H1 (cell line): ENCODE results near the gene KBTBD13. TPM values are rescaled to one million over a fixed set of nuclear protein-coding genes. Genes with fewer than 3 reads are reported as not detected.

Source experiments
- CTCF ChIA-PET: fragments of 300-600 bp; sonication (Branson Sonifier 250); formaldehyde crosslinking; loops from one replicate; lab custom pipeline; 2021; ENCODE audit not compliant: partially characterized antibody; lab: Charles Lee
- POLR2A ChIA-PET: fragments of 300-600 bp; sonication (Branson Sonifier 250); formaldehyde crosslinking; loops from one replicate; lab custom pipeline; 2021; ENCODE audit warnings: inconsistent platforms; ENCODE audit not compliant: partially characterized antibody; lab: Charles Lee
- DNase-seq, 2 experiments: peaks; one replicate each; pipeline versions ENCODE4 v3.0.0 to v3.0.0-alpha.2; 2010 to 2022; ENCODE audit warnings: low spot score in 2 of 2, low read depth in 1 of 2, mixed read lengths in 1 of 2
- FAIRE-seq: peaks from 2 replicates; lab custom pipeline; 2011; peaks lifted over from hg19 to GRCh38; lab: Jason Lieb, UNC
- H2AFZ ChIP-seq: 2 replicates; pipeline ENCODE4 v1.8.1; 2012; ENCODE audit warnings: low read length, inconsistent platforms
- H2AK5ac ChIP-seq: 2 replicates; pipeline ENCODE4 v1.6.1; 2013; ENCODE audit warnings: low read depth, low read length
- H2BK120ac ChIP-seq: replicated peaks from 2 replicates; pipeline ENCODE3; 2013; ENCODE audit warnings: low read depth, low read length, inconsistent platforms
- H2BK12ac ChIP-seq: 2 replicates; pipeline ENCODE4 v1.6.1; 2013; ENCODE audit warnings: low read depth, low read length
- H2BK15ac ChIP-seq: 2 replicates; pipeline ENCODE4 v1.6.1; 2013; ENCODE audit warnings: low read length
- H2BK20ac ChIP-seq: 2 replicates; pipeline ENCODE4 v1.6.1; 2013; ENCODE audit warnings: low read length
- H2BK5ac ChIP-seq: 2 replicates; pipeline ENCODE4 v1.6.1; 2013; ENCODE audit warnings: low read depth, low read length
- H3K14ac ChIP-seq: 2 replicates; pipeline ENCODE4 v1.6.1; 2013; ENCODE audit warnings: inconsistent platforms; ENCODE audit not compliant: insufficient read length
- H3K18ac ChIP-seq: 2 replicates; pipeline ENCODE4 v1.6.1; 2013; ENCODE audit warnings: low read length; ENCODE audit errors: extremely low read depth
- H3K23ac ChIP-seq: 2 replicates; pipeline ENCODE4 v1.6.1; 2013; ENCODE audit warnings: inconsistent platforms; ENCODE audit not compliant: insufficient read length
- H3K23me2 ChIP-seq: 2 replicates; pipeline ENCODE4 v1.6.1; 2013; ENCODE audit warnings: low read depth, low read length
- H3K27ac ChIP-seq: 2 replicates; pipeline ENCODE4 v1.6.1; 2011; ENCODE audit warnings: low read depth, low read length, inconsistent platforms
- H3K27me3 ChIP-seq, 4 experiments: replicated peaks in 1 of 4; 1 replicate in 1 of 4; 2 replicates in 3 of 4; pipeline versions ENCODE4 v1.6.1 to v1.8.1; 2011 to 2013; ENCODE audit warnings: low read length in 3 of 4, mild to moderate bottlenecking in 3 of 4, inconsistent platforms in 2 of 4, mixed read lengths in 2 of 4, moderate library complexity in 1 of 4; ENCODE audit not compliant: control insufficient read depth in 3 of 4, insufficient read depth in 3 of 4; ENCODE audit errors: extremely low read depth in 1 of 4
- H3K36me3 ChIP-seq, 4 experiments: 2 replicates each; pipeline versions ENCODE4 v1.6.1 to v1.8.1; 2011 to 2013; ENCODE audit warnings: mild to moderate bottlenecking in 4 of 4, low read length in 3 of 4, moderate library complexity in 2 of 4, control low read depth in 1 of 4, inconsistent platforms in 1 of 4; ENCODE audit not compliant: insufficient read depth in 4 of 4, control insufficient read depth in 2 of 4
- H3K4ac ChIP-seq: replicated peaks from 2 replicates; pipeline ENCODE3; 2013; ENCODE audit warnings: low read length, low read depth, mixed read lengths, inconsistent platforms; ENCODE audit not compliant: insufficient read length
- H3K4me1 ChIP-seq, 4 experiments: replicated peaks in 1 of 4; 1 replicate in 1 of 4; 2 replicates in 3 of 4; pipeline versions ENCODE4 v1.6.1 to v1.8.1; 2011 to 2013; ENCODE audit warnings: low read length in 3 of 4, inconsistent platforms in 2 of 4, mixed read lengths in 1 of 4; ENCODE audit not compliant: insufficient read depth in 4 of 4, control insufficient read depth in 3 of 4
- H3K4me2 ChIP-seq, 2 experiments: 2 replicates each; pipeline versions ENCODE4 v1.6.1 to v1.8.1; 2011 to 2013; ENCODE audit warnings: low read depth in 2 of 2, low read length in 2 of 2, control low read depth in 1 of 2, inconsistent platforms in 1 of 2, mild to moderate bottlenecking in 1 of 2; ENCODE audit not compliant: insufficient read depth in 1 of 2
- H3K4me3 ChIP-seq, 4 experiments: fragments of 200-600, 300-600 bp in 1 of 4; sonication (generic), shearing (Covaris generic), sonication (Bioruptor Twin) in 1 of 4; 2 replicates each; pipeline versions ENCODE4 v1.5.1 to v1.8.1; 2011 to 2016; ENCODE audit warnings: low read length in 4 of 4, low read depth in 3 of 4, control low read depth in 2 of 4, inconsistent platforms in 2 of 4, mild to moderate bottlenecking in 2 of 4, mixed read lengths in 1 of 4, moderate library complexity in 1 of 4; ENCODE audit not compliant: insufficient read depth in 2 of 4; ENCODE audit errors: extremely low read depth in 1 of 4
- H3K56ac ChIP-seq: replicated peaks from 2 replicates; pipeline ENCODE3; 2013; ENCODE audit warnings: low read depth, mild to moderate bottlenecking, mixed read lengths, low read length, inconsistent platforms; ENCODE audit not compliant: insufficient read length
- H3K79me1 ChIP-seq: 2 replicates; pipeline ENCODE4 v1.6.1; 2013; ENCODE audit warnings: low read depth, low read length, control low read depth
- H3K79me2 ChIP-seq, 2 experiments: 2 replicates each; pipeline versions ENCODE4 v1.6.1 to v1.8.1; 2012 to 2013; ENCODE audit warnings: low read length in 2 of 2, mild to moderate bottlenecking in 2 of 2, inconsistent platforms in 1 of 2; ENCODE audit not compliant: insufficient read depth in 2 of 2, control insufficient read depth in 1 of 2
- H3K9ac ChIP-seq, 4 experiments: replicated peaks in 1 of 4; 1 replicate in 1 of 4; 2 replicates in 3 of 4; pipeline versions ENCODE4 v1.6.1 to v1.8.1; 2011 to 2013; ENCODE audit warnings: low read depth in 3 of 4, low read length in 3 of 4, control low read depth in 2 of 4, mild to moderate bottlenecking in 2 of 4, moderate library complexity in 2 of 4, inconsistent platforms in 1 of 4; ENCODE audit errors: extremely low read depth in 1 of 4
- H3K9me3 ChIP-seq, 2 experiments: 2 replicates each; pipeline versions ENCODE4 v1.6.1 to v1.8.1; 2012 to 2013; ENCODE audit warnings: mild to moderate bottlenecking in 2 of 2, moderate library complexity in 2 of 2, control low read depth in 1 of 2, inconsistent platforms in 1 of 2, low read depth in 1 of 2, low read length in 1 of 2, mixed read lengths in 1 of 2; ENCODE audit not compliant: insufficient read depth in 2 of 2
- H4K20me1 ChIP-seq, 2 experiments: replicated peaks in 1 of 2; 2 replicates each; pipeline versions ENCODE3 to v1.8.1; 2011 to 2013; ENCODE audit warnings: inconsistent platforms in 2 of 2, low read length in 2 of 2, mild to moderate bottlenecking in 1 of 2; ENCODE audit not compliant: insufficient read depth in 2 of 2, control insufficient read depth in 1 of 2
- H4K5ac ChIP-seq: 2 replicates; pipeline ENCODE4 v1.6.1; 2013; ENCODE audit warnings: low read length, low read depth, mixed read lengths, inconsistent platforms; ENCODE audit not compliant: insufficient read length
- H4K8ac ChIP-seq: 2 replicates; pipeline ENCODE4 v1.8.0; 2013; ENCODE audit warnings: mild to moderate bottlenecking, moderate library complexity, low read length, inconsistent platforms; ENCODE audit not compliant: insufficient read depth; ENCODE audit errors: extremely low read depth
- H4K91ac ChIP-seq: replicated peaks from 2 replicates; pipeline ENCODE3; 2013; ENCODE audit warnings: low read length, mixed read lengths, inconsistent platforms; ENCODE audit not compliant: insufficient read length
- POLR2AphosphoS5 ChIP-seq: IDR thresholded peaks from 2 replicates; pipeline ENCODE4 v1.6.1; 2011; ENCODE audit warnings: low read depth, low read length
- RAD21 ChIP-seq, 2 experiments: IDR thresholded peaks in 1 of 2; conservative IDR thresholded peaks in 1 of 2; 2 replicates each; pipeline ENCODE4 v1.6.1; 2011; ENCODE audit warnings: low read depth in 2 of 2, low read length in 2 of 2, improper control_type of control experiment in 1 of 2, inconsistent platforms in 1 of 2, mild to moderate bottlenecking in 1 of 2, moderate library complexity in 1 of 2
- RXRA ChIP-seq: IDR thresholded peaks from 2 replicates; pipeline ENCODE4 v1.6.1; 2011; ENCODE audit warnings: low read depth, mild to moderate bottlenecking, low read length, moderate library complexity; ENCODE audit not compliant: insufficient read depth
- WGBS, 2 experiments: shearing (Covaris generic) in 1 of 2; methylation state at CpG; one replicate each; pipeline versions ENCODE4 v1.1.6 to v1.1.7; 2013 to 2015; ENCODE audit warnings: low lambda C conversion rate in 2 of 2, mixed read lengths in 2 of 2, inconsistent platforms in 1 of 2, low coverage in 1 of 2, missing lambda C conversion rate in 1 of 2; ENCODE audit not compliant: insufficient replicate concordance in 2 of 2, insufficient coverage in 1 of 2, insufficient read length in 1 of 2; ENCODE audit errors: extremely low coverage in 1 of 2, missing lambda C conversion rate in 1 of 2; 5-methylcytosine and 5-hydroxymethylcytosine counted together
- polyA plus RNA-seq, 7 experiments: library from polyadenylated mRNA; depleted of rRNA in 3 of 7; stranded (reverse) in 5 of 7; unstranded in 2 of 7; fragments of >200 nt in 5 of 7; fragments of 200-250 nt in 2 of 7; gene quantifications; 1 replicate in 5 of 7; 2 replicates in 1 of 7; 4 replicates in 1 of 7; pipeline versions ENCODE4 v1.2.1 to v1.2.3, GENCODE V29; 2011 to 2013; ENCODE audit warnings: missing spikeins in 2 of 7, mixed read lengths in 2 of 7
- total RNA-seq: library from RNA; stranded (reverse); fragmentation: NEBNext Ultra II Directional; extraction: Animal tissue kit (Norgen Biotek cat#: 25700); gene quantifications from 2 replicates; pipeline ENCODE4 v1.2.1, GENCODE V29; 2021
- TF ChIP-seq, protein P1 (sequence below): IDR thresholded peaks from 2 replicates; pipeline ENCODE4 v1.6.1; 2012; ENCODE audit warnings: inconsistent platforms

The KBTBD13 gene
- total and polyA plus RNA-seq, 2 of the 8 experiments (the other 6 are each of a cell fraction or from before 2014, with no cell fraction given) = not detected

- CTCF ChIA-PET = interaction anchor here (0.7 to 33.2 kb wide), 7 partner anchors 8 to 312 kb away, joined by 3 to 1213 read pairs (median 9); partner anchors contain the start of genes KBTBD13 and RASL12
- DNase-seq = no peak
- H4K8ac ChIP-seq = no peak overlapping the region
Observed at GRCh38 chr15:65042776-65043327, 33.7 kb upstream of the KBTBD13 start.

More at GRCh38 chr15:65042776-65043327, 33.7 kb upstream of the KBTBD13 start:
- Histone ChIP-seq H3K56ac (no peak overlapping the region), H2AFZ (no peak overlapping the region), H2AK5ac (no peak overlapping the region), H3K79me1 (no peaks in the 10 kb centered on the region), H3K4ac (no peak overlapping the region), H3K23me2 (no peaks in the 10 kb centered on the region), H2BK120ac (no peak overlapping the region), H3K9me3 (no peaks in the 10 kb centered on the region), H3K18ac (no peak overlapping the region), H4K20me1 (no peaks in the 10 kb centered on the region), H4K5ac (no peak overlapping the region), H3K14ac (no peak overlapping the region), H3K79me2 (no peaks in the 10 kb centered on the region), H3K36me3 (no peaks in the 10 kb centered on the region), H2BK12ac (no peak overlapping the region), H3K4me2 (no peak overlapping the region), H3K27ac (no peak overlapping the region), H2BK15ac (no peak overlapping the region), H2BK20ac (no peak overlapping the region), H2BK5ac (no peak overlapping the region), H4K91ac (no peak overlapping the region), H3K9ac (no peak overlapping the region), H3K27me3 (no peaks in the 10 kb centered on the region; a peak in 1 of 7 replicates), H3K4me1 (no peaks in the 10 kb centered on the region; a peak in 1 of 7 replicates), H3K23ac (no peak overlapping the region)
- POLR2A ChIA-PET = interaction anchor here (1.0 kb wide), 1 partner anchor 40 kb away, joined by 3 read pairs; no protein-coding TSS in a partner anchor
- 73% methylated on average over 4 of the region's 4 CpGs; no CpG with 5 or more reads in 1 of the 2 experiments for WGBS, 2 experiments
- no peak for FAIRE-seq
- TF ChIP-seq, protein P1, sequence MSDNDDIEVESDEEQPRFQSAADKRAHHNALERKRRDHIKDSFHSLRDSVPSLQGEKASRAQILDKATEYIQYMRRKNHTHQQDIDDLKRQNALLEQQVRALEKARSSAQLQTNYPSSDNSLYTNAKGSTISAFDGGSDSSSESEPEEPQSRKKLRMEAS = no peak
- TF ChIP-seq RAD21 (IDR thresholded peaks at IDR 0.05 in 1 of 2, conservative IDR thresholded peaks at IDR 0.05 in 1 of 2; ENCODE audit: low read depth in 2 of 2, low read length in 2 of 2) (no peak), POLR2AphosphoS5 (no peak), RXRA (no peak)
- TF ChIP-seq, all 59 proteins: peak for 0
- H3K4me3 ChIP-seq = no peak overlapping the region
